Measurements from ENCODE around the gene PPFIBP2. TPM values are rescaled to one million over a fixed set of nuclear protein-coding genes. Genes with fewer than 3 reads are reported as not detected.

The PPFIBP2 gene
- total and polyA plus RNA-seq, 2 of the 13 experiments (the other 11 are each of a cell fraction or from before 2014, with no cell fraction given): 15.0 to 52.5 TPM

DNA sequence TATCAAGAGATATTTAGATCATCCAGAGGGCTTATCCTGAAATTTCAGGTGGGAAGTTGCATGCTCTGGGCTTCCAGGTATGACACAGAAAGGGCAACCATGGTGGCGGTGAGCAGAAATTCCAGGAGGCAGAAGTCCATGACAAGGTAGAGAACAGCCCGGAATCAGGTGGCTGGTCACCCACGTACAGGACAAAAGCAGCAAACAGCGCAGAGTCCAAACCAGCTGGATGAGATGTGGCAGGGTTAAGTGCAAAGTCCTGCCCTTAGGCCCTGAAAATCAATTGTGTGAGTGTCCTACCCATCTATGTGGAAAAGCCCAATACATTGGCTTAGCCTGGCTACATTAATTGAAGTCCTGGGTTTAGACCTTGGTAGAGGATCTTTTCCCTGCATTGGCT lies 11.6 kb downstream of the PPFIBP2 start (continued):
- TF ChIP-seq ZNF768 (CRISPR knock-in tag; IDR thresholded peaks at IDR 0.05) (no peak), REPIN1 (CRISPR knock-in tag; IDR thresholded peaks at IDR 0.05; ENCODE audit: borderline replicate concordance, low read depth) (peak; percentile 83), ZNF652 (CRISPR knock-in tag; IDR thresholded peaks at IDR 0.05; ENCODE audit: borderline replicate concordance, low read depth) (peak; percentile 56), ZNF484 (CRISPR knock-in tag; IDR thresholded peaks at IDR 0.05; ENCODE audit: borderline replicate concordance, low read depth) (no peak), NR1H2 (CRISPR knock-in tag; IDR thresholded peaks at IDR 0.05; ENCODE audit: borderline replicate concordance, low read depth) (no peak), SALL1 (CRISPR knock-in tag; IDR thresholded peaks at IDR 0.05) (peak; percentile 93), PITX1 (CRISPR knock-in tag; IDR thresholded peaks at IDR 0.05) (peak; percentile 70), ZNF138 (CRISPR knock-in tag; IDR thresholded peaks at IDR 0.05; ENCODE audit: low read depth) (no peak)
- TF ChIP-seq, protein P1, sequence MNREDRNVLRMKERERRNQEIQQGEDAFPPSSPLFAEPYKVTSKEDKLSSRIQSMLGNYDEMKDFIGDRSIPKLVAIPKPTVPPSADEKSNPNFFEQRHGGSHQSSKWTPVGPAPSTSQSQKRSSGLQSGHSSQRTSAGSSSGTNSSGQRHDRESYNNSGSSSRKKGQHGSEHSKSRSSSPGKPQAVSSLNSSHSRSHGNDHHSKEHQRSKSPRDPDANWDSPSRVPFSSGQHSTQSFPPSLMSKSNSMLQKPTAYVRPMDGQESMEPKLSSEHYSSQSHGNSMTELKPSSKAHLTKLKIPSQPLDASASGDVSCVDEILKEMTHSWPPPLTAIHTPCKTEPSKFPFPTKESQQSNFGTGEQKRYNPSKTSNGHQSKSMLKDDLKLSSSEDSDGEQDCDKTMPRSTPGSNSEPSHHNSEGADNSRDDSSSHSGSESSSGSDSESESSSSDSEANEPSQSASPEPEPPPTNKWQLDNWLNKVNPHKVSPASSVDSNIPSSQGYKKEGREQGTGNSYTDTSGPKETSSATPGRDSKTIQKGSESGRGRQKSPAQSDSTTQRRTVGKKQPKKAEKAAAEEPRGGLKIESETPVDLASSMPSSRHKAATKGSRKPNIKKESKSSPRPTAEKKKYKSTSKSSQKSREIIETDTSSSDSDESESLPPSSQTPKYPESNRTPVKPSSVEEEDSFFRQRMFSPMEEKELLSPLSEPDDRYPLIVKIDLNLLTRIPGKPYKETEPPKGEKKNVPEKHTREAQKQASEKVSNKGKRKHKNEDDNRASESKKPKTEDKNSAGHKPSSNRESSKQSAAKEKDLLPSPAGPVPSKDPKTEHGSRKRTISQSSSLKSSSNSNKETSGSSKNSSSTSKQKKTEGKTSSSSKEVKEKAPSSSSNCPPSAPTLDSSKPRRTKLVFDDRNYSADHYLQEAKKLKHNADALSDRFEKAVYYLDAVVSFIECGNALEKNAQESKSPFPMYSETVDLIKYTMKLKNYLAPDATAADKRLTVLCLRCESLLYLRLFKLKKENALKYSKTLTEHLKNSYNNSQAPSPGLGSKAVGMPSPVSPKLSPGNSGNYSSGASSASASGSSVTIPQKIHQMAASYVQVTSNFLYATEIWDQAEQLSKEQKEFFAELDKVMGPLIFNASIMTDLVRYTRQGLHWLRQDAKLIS (CRISPR knock-in tag; IDR thresholded peaks at IDR 0.05): no peak
- TF ChIP-seq, protein P2, sequence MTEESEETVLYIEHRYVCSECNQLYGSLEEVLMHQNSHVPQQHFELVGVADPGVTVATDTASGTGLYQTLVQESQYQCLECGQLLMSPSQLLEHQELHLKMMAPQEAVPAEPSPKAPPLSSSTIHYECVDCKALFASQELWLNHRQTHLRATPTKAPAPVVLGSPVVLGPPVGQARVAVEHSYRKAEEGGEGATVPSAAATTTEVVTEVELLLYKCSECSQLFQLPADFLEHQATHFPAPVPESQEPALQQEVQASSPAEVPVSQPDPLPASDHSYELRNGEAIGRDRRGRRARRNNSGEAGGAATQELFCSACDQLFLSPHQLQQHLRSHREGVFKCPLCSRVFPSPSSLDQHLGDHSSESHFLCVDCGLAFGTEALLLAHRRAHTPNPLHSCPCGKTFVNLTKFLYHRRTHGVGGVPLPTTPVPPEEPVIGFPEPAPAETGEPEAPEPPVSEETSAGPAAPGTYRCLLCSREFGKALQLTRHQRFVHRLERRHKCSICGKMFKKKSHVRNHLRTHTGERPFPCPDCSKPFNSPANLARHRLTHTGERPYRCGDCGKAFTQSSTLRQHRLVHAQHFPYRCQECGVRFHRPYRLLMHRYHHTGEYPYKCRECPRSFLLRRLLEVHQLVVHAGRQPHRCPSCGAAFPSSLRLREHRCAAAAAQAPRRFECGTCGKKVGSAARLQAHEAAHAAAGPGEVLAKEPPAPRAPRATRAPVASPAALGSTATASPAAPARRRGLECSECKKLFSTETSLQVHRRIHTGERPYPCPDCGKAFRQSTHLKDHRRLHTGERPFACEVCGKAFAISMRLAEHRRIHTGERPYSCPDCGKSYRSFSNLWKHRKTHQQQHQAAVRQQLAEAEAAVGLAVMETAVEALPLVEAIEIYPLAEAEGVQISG (CRISPR knock-in tag; IDR thresholded peaks at IDR 0.05): peak; percentile 14; the same call in 1 of the 2 replicates
- TF ChIP-seq, protein P3, sequence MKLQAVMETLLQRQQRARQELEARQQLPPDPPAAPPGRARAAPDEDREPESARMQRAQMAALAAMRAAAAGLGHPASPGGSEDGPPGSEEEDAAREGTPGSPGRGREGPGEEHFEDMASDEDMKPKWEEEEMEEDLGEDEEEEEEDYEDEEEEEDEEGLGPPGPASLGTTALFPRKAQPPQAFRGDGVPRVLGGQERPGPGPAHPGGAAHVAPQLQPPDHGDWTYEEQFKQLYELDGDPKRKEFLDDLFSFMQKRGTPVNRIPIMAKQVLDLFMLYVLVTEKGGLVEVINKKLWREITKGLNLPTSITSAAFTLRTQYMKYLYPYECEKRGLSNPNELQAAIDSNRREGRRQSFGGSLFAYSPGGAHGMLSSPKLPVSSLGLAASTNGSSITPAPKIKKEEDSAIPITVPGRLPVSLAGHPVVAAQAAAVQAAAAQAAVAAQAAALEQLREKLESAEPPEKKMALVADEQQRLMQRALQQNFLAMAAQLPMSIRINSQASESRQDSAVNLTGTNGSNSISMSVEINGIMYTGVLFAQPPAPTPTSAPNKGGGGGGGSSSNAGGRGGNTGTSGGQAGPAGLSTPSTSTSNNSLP (IDR thresholded peaks at IDR 0.05; ENCODE audit: low read depth, low read length): peak; percentile 61; the same call in 1 of the 2 replicates
- TF ChIP-seq, protein P4, sequence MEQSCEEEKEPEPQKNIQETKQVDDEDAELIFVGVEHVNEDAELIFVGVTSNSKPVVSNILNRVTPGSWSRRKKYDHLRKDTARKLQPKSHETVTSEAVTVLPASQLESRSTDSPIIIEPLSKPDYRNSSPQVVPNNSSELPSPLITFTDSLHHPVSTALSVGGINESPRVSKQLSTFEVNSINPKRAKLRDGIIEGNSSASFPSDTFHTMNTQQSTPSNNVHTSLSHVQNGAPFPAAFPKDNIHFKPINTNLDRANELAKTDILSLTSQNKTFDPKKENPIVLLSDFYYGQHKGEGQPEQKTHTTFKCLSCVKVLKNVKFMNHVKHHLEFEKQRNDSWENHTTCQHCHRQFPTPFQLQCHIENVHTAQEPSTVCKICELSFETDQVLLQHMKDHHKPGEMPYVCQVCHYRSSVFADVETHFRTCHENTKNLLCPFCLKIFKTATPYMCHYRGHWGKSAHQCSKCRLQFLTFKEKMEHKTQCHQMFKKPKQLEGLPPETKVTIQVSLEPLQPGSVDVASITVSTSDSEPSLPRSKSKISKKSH (CRISPR knock-in tag; IDR thresholded peaks at IDR 0.05; ENCODE audit: borderline replicate concordance): no peak
- TF ChIP-seq, protein P5, sequence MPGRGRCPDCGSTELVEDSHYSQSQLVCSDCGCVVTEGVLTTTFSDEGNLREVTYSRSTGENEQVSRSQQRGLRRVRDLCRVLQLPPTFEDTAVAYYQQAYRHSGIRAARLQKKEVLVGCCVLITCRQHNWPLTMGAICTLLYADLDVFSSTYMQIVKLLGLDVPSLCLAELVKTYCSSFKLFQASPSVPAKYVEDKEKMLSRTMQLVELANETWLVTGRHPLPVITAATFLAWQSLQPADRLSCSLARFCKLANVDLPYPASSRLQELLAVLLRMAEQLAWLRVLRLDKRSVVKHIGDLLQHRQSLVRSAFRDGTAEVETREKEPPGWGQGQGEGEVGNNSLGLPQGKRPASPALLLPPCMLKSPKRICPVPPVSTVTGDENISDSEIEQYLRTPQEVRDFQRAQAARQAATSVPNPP (CRISPR knock-in tag; IDR thresholded peaks at IDR 0.05): no peak
- TF ChIP-seq, protein P6, sequence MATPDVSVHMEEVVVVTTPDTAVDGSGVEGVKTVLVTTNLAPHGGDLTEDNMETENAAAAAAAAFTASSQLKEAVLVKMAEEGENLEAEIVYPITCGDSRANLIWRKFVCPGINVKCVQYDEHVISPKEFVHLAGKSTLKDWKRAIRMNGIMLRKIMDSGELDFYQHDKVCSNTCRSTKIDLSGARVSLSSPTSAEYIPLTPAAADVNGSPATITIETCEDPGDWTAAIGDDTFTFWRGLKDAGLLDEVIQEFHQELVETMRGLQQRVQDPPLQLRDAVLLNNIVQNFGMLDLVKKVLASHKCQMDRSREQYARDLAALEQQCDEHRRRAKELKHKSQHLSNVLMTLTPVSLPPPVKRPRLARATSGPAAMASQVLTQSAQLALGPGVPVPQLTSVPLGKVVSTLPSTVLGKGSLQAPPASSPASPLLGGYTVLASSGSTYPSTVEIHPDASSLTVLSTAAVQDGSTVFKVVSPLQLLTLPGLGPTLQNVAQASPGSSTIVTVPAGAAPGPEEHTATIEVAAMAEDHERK (CRISPR knock-in tag; IDR thresholded peaks at IDR 0.05; ENCODE audit: low read depth): no peak
- TF ChIP-seq, protein P7, sequence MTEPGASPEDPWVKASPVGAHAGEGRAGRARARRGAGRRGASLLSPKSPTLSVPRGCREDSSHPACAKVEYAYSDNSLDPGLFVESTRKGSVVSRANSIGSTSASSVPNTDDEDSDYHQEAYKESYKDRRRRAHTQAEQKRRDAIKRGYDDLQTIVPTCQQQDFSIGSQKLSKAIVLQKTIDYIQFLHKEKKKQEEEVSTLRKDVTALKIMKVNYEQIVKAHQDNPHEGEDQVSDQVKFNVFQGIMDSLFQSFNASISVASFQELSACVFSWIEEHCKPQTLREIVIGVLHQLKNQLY (CRISPR knock-in tag; IDR thresholded peaks at IDR 0.05): peak; percentile 61; the same call in 1 of the 2 replicates
